RWPE2 (cell line): Measurements from ENCODE around the gene PPP2R2B.

Experiments used
- ATAC-seq: fragments of 200-7000 bp; cut with Tn5 transposase; 3 replicates; pipeline ENCODE4 v1.9.1; 2021; ENCODE audit warnings: low read depth
- DNase-seq: peaks from one replicate; pipeline ENCODE4 v3.0.0-alpha.2; 2020; ENCODE audit warnings: low spot score
- H3K27ac ChIP-seq: fragments of 450-650 bp; 2 replicates; pipeline ENCODE4 v1.5.1; 2017; ENCODE audit warnings: mild to moderate bottlenecking; ENCODE audit not compliant: poor library complexity, severe bottlenecking
- H3K27me3 ChIP-seq: fragments of 250-450 bp; sonication (Bioruptor Pico); 2 replicates; pipeline ENCODE4 v1.5.1; 2021; ENCODE audit warnings: mild to moderate bottlenecking, moderate library complexity; ENCODE audit not compliant: insufficient read depth, poor library complexity, severe bottlenecking
- H3K36me3 ChIP-seq: fragments of 250-450 bp; sonication (Bioruptor Pico); 2 replicates; pipeline ENCODE4 v1.5.1; 2020; ENCODE audit warnings: low read depth, mild to moderate bottlenecking, moderate library complexity
- H3K4me1 ChIP-seq: fragments of 250-450 bp; sonication (Bioruptor Pico); 2 replicates; pipeline ENCODE4 v1.5.1; 2021; ENCODE audit warnings: mild to moderate bottlenecking, moderate library complexity; ENCODE audit not compliant: insufficient read depth, poor library complexity, severe bottlenecking
- H3K4me3 ChIP-seq: fragments of 250-450 bp; sonication (Bioruptor Pico); 2 replicates; pipeline ENCODE4 v1.5.1; 2021; ENCODE audit warnings: mild to moderate bottlenecking, moderate library complexity; ENCODE audit not compliant: severe bottlenecking
- H3K9me3 ChIP-seq: fragments of 250-450 bp; sonication (Bioruptor Pico); 2 replicates; pipeline ENCODE4 v1.5.1; 2021; ENCODE audit warnings: mild to moderate bottlenecking, moderate library complexity; ENCODE audit not compliant: severe bottlenecking
- TF ChIP-seq, protein P1 (sequence below): fragments of 450-650 bp; IDR thresholded peaks from one replicate; pipeline ENCODE4 v1.5.1; 2017; ENCODE audit warnings: mild to moderate bottlenecking, moderate library complexity; ENCODE audit not compliant: poor library complexity, severe bottlenecking

PPP2R2B gene

DNA sequence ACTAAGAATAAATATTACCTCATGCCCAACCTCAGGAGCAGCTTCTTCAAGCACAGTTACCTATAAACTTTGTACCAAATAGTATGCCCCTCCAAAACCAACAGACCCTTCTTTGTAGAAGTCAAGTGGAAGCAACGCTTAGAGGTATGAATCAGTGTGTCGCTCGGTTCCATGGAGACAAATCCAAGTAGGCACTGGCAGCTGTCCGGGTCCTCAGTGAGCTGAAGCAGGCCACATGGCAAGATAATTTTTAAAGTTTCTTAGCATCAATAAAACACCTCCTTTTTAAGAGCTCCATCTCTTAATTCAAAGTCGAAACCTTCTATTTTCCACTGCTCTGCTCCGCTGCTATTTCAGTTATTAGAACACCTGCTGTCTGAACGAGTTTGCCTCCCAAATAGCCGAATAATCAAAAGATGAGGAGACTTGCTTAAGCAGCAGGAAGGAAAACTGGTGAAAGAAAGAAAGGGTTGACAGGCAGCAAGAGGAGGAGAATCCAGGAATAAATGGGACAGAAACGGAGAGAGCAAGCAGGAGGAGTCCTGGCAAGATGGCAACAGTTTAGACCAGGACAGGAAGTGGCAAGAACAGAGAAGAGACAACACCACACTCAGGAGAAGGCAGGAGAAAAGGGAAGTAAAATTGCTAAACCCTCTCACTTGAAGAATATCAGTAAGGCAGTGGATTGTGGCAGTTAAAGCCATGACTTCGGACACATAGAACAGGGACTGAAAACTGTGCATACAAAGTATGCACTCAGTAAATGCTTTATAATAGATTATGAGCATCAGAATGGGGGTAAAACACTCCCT lies 65.0 kb downstream of the PPP2R2B start:
- ATAC-seq (no peak), DNase-seq (no peak)
- Histone ChIP-seq H3K27me3 (no peaks in the 10 kb centered on the region), H3K4me3 (no peak overlapping the region), H3K36me3 (no peaks in the 10 kb centered on the region), H3K9me3 (no peaks in the 10 kb centered on the region), H3K4me1 (no peaks in the 10 kb centered on the region), H3K27ac (no peak overlapping the region)
- TF ChIP-seq, protein P1, sequence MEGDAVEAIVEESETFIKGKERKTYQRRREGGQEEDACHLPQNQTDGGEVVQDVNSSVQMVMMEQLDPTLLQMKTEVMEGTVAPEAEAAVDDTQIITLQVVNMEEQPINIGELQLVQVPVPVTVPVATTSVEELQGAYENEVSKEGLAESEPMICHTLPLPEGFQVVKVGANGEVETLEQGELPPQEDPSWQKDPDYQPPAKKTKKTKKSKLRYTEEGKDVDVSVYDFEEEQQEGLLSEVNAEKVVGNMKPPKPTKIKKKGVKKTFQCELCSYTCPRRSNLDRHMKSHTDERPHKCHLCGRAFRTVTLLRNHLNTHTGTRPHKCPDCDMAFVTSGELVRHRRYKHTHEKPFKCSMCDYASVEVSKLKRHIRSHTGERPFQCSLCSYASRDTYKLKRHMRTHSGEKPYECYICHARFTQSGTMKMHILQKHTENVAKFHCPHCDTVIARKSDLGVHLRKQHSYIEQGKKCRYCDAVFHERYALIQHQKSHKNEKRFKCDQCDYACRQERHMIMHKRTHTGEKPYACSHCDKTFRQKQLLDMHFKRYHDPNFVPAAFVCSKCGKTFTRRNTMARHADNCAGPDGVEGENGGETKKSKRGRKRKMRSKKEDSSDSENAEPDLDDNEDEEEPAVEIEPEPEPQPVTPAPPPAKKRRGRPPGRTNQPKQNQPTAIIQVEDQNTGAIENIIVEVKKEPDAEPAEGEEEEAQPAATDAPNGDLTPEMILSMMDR = no peak

DNA sequence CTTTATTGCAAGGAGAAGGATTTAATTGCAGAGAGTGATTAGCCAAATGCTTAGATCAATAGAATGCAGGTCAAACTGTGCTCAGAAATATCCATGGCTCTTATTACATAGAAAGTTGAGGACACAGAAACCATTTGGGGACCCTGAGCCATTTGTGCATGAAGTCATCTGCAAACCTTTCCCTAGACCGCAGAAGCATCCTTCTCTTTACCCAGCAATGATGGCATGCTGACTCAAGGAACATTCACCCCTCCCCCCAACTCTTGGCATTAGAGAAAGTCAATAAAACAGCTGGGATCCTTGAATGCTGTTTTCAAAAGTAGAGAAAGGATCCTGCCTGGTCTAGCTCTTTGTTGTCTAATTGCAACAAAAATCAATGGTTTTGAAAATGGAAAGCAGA lies 73.5 kb downstream of the PPP2R2B start:
- ATAC-seq (peak; percentile 74), DNase-seq (no peak)
- Histone ChIP-seq H3K4me1 (no peaks in the 10 kb centered on the region), H3K27me3 (no peaks in the 10 kb centered on the region), H3K4me3 (no peak overlapping the region), H3K27ac (no peak overlapping the region), H3K9me3 (no peaks in the 10 kb centered on the region), H3K36me3 (no peaks in the 10 kb centered on the region)
- TF ChIP-seq, protein P1 = no peak

DNA sequence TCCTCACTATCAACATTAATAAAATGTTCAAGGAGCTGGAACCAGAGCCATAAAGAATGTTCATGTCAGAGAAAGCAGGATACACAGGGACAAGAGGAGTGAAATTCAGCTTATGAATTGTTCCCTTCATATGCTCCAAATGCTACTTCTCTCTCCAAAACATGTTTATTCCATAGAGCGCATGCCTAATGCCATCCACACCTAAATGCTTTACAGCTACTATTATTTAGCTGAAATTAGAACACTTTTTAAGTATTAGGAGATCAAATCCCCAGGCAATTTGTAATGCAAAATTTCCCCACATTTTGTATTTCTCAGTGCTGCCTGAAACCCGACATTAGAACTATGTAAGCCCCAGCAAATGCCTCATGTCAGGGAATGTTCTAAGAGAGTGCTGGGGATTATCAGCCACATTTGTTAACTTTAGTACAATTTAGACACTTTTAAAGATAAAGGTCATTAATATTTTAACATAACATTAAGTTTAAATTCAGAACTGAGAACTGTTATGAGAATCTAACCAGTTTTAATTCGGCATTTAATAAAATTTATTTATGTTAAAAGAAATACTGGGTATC lies 75.5 kb downstream of the PPP2R2B start:
- Histone ChIP-seq H3K4me3 (no peak overlapping the region), H3K27me3 (no peaks in the 10 kb centered on the region), H3K36me3 (no peaks in the 10 kb centered on the region), H3K4me1 (no peaks in the 10 kb centered on the region), H3K9me3 (no peaks in the 10 kb centered on the region), H3K27ac (no peak overlapping the region)
- no peak for ATAC-seq
- no peak for DNase-seq
- TF ChIP-seq, protein P1 = no peak

DNA sequence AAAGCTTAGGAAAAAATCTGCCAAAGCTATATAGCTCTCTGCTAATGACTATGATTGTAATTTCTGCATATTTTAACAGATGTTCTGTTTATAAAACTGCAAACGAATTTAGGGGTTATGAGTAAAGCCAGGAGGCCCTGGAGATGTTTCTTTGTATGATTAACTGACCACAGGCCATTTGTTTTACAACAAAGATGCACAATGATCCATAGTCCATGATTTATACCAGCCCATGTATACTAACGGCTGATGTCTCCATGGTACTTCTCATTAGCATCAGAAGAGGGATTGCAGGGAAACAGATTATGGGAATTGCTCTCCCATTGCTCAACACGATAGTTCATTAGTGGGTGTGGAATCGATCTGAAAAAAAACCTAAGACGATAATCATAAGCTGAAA lies 78.9 kb downstream of the PPP2R2B start:
- H3K27me3 ChIP-seq = no peaks in the 10 kb centered on the region
- no peak overlapping the region for H3K27ac ChIP-seq
- H3K9me3 ChIP-seq = no peaks in the 10 kb centered on the region
- no peaks in the 10 kb centered on the region for H3K4me1 ChIP-seq
- H3K4me3 ChIP-seq = no peak overlapping the region
- H3K36me3 ChIP-seq = no peaks in the 10 kb centered on the region
- ATAC-seq (no peak), DNase-seq (no peak)
- TF ChIP-seq, protein P1 = no peak

DNA sequence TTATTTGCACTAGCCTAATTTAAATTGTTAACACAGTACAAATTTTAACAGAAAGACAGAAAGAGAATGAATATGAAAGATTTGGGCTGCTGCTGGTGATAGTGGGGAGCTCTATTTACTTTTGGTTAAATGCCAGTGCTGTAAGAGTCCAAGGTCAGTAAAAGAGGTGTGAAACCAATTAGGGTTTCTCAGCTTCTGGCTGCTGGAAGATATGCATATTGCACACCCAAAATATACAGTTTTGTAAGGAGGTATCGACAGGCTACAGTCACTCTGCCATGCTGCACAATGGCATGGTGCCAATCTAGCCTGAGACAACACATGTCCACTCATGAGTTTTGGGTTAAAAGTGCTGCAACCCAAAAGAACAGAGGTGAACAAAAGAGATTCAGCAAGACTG lies 79.3 kb downstream of the PPP2R2B start:
- Histone ChIP-seq H3K4me1 (no peaks in the 10 kb centered on the region), H3K36me3 (no peaks in the 10 kb centered on the region), H3K27me3 (no peaks in the 10 kb centered on the region), H3K4me3 (no peak overlapping the region), H3K27ac (no peak overlapping the region), H3K9me3 (no peaks in the 10 kb centered on the region)
- ATAC-seq (no peak), DNase-seq (no peak)
- TF ChIP-seq, protein P1 = no peak
